Suppressor macrophage (primary cell): ENCODE results near the gene SLC30A3.
"Not testable (repeated sequence)": the region's sequence is repeated elsewhere in the genome, so short reads cannot be mapped to it uniquely, and the experiment has no call there.

Source experiments
- DNase-seq, 4 experiments: peaks; one replicate each; pipeline ENCODE4 v3.0.0-alpha.2; 2020 to 2022
- total RNA-seq, 17 experiments: gene quantifications; one replicate each; lab custom pipeline; 2026; ENCODE audit warnings: mixed read lengths in 6 of 17, inconsistent platforms in 3 of 17; lab: John Stamatoyannopoulos, UW

Gene SLC30A3
- total RNA-seq: 1.5 to 10.9 (median 4.6) reads per million in 17 experiments

- peak; percentile 74 to 90 (median 83) for DNase-seq
Observed at GRCh38 chr2:27262379-27263286, at the start of gene SLC30A3. Gene SLC30A3 (minus strand): TSS chr2:27263047. CDS start chr2:27262906, 141 bp downstream.

DNA sequence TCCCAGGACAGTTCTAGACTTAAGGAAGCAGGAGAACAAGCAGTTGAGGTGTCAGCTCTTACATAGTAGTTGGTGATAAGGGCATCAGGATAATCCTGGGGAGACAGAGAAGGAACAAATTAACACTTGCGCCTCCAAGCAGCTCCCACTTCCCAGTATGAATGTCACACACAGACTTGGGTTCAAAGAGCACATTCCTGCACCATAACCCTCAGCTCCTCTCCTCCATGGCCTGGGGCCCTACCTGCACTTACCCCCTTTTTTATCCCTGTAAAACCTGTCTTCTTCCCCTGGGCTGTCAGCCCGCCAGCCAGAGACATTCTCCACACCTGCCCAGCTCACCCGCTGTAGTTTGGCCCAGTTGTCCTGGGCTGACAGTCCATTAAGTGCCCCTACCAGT, 49.3 kb upstream of the SLC30A3 start:
- no peak for DNase-seq

- no peak for DNase-seq
Observed at GRCh38 chr2:27309651-27310050, 46.8 kb upstream of the SLC30A3 start.

DNA sequence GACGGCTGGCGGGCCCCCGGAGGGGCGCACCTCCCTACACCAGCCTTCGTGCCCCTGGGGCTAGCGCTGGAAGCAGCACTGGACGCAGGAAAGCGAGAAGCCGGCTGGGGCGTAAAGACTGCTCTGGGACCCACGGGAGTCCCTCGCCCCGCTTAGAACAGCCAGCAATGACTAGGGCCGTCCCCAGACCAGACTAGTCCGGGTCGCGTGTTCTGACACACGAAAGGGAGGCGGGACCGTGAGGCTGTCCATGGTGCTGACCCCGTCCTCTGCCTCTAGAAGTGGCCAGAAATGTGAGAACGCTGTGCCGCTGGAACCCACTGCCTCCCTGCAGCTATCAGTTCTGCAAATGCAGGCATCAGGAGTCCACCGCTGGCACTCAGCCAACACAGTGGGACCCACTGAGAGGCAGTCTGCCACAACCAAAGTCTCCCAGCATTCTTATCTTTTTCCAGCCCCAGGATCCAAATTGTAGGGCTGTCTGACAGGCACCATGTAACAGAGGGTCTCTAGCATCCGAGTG, 45.6 kb upstream of the SLC30A3 start, which contains the start of gene UCN:
TSS of gene UCN (minus strand) at position 87 of the 523 bp plus-strand sequence. CDS start 550 bp downstream, outside the sequence.
- DNase-seq: peak in 1 of 4 experiments; percentile 10

GRCh38 chr2:27307545-27308358, 44.9 kb upstream of the SLC30A3 start:
- peak in 1 of 4 experiments; percentile 20 for DNase-seq

- no peak for DNase-seq
Observed at GRCh38 chr2:27307287-27307544, 44.4 kb upstream of the SLC30A3 start.

DNA sequence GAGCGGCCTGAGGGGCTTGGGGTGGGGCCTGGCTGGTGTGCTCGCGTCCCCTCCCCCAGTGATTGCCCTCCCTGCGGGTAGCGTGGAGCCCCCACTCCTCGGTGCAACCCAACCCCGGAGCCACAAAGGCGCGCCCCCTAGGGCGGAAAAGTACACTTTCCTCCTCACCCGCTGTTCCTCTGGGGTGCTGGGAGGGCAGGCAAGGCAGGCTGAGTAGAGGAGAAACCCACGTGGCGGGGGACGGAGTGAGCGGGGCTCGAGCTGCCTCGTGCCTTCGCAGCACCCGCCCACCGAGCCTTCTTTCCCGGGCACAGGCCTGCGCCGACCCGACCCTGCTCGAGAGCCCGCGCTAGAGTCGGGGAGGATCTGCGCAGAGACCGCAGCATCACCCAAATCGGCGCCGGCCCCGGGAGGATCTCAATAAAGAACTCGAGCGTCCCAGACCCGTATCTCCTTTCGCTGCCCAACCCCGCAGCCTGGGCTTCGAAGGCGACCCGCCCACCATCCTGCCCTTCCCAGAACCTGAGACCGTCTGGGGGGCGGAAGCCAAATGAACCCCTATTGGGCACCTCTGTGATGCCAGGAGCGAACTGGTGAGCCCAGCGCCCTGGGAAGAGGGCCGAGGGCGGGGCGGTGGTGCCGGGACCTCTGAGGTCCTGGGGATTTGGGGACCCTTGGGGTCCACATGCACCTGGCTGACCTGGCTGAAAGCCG, 43.9 kb upstream of the SLC30A3 start:
- peak in 2 of 4 experiments; percentile 32 to 55 for DNase-seq

DNA sequence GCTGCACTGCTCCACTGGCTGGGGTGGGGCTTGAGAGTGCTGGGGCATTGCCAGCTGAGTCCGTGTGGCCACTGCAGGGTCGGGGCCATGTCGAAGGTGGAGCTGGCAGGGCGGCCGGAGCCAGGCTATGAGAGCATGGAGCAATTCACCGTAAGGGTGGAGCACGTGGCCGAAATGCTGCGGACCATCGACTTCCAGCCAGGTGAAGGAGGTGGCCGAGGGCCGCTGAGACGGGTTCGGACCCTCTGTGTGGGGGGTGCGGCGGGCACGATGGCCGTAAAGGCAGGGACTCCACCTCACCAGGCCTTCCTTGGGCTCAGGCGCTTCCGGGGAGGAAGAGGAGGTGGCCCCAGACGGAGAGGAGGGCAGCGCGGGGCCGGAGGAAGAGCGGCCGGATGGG, 43.3 kb upstream of the SLC30A3 start:
- DNase-seq: no peak

DNA sequence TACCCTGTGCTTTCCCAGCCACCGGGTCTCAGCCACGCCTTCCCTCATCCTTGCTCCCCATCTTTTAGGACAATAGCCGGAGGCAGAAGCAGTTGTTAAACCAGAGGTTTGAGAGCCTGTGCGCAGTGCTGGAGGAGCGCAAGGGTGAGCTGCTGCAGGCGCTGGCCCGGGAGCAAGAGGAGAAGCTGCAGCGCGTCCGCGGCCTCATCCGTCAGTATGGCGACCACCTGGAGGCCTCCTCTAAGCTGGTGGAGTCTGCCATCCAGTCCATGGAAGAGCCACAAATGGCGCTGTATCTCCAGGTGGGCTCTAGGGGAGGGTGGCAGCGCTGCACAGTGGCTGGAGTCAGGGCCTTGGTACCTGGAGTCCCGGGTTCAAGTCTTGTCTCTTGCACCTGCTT, 42.7 kb upstream of the SLC30A3 start:
- no peak for DNase-seq

- no peak for DNase-seq
Observed at GRCh38 chr2:27304488-27305240, 41.8 kb upstream of the SLC30A3 start.

GRCh38 chr2:27303093-27304025, 40.5 kb upstream of the SLC30A3 start:
- peak; percentile 78 to 92 (median 86) for DNase-seq

DNA sequence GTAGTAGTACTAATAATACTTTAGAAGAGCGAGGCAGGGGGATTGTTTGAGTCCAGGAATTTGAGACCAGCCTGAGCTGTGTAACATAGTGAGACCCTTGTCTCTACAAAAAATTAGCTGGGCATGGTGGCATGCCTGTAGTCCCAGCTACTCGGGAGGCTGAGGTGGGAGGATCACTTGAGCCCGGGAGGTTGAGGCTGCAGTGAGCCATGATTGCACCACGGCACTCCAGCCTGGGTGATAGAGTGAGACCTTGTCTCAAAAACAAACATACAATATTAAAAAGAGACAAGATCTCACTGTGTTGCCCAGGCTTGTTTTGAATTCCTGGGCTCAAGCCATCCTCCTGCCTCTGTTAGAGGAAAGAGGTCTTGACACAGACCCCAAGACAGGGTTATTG, 37.8 kb upstream of the SLC30A3 start:
- not testable (repeated sequence) for DNase-seq

DNA sequence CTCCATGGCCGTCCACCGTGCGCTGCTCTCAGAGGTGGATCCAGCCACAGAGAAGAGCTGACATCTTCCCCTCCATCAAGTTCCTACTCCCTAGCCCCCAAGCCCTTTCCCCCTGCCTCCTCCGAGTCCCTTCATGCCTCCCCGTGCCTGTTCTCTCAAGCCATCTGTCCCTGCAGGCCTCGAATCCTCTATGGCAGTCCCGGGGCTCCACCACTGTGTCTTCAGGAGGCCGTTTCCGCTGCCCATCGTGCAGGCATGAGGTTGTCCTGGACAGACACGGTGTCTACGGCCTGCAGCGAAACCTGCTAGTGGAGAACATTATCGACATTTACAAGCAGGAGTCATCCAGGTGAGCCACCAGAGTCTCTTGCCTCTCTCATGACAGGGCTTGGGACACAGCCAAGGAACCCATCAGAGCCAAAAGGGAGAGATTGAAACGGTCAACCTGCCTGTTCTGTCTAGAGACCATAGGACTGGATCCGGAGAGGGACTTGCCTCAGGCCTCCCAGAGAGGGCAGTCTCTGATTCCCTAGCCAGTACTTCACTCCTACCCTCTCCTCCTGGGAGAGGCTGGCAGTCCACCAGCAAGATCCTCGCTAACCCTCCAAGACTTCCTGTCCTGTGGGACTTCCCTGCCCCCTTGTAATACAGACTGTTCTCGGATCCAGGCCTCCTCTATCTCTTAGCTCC, 35.7 kb upstream of the SLC30A3 start:
- no peak for DNase-seq

DNA sequence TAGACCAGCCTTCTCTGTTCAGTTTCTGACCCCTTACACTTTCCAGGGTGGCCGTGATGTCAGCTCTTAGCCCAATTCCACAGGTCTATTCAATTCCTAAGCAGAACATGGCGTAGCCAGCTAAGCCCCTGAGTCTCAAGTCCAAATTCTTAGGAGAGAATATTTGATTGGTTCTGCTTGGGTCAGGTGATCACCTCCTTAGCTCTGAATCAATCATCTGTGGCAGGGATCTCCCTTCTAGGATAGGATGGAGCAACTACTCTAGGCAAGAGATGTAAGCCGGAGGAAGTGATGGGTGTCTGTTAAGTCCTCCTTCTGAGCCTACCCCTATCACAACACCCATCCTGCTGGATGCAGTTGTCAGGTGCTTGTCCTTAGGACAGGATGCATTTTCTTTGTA, 34.3 kb upstream of the SLC30A3 start:
- DNase-seq: no peak

GRCh38 chr2:27296481-27296880, 33.6 kb upstream of the SLC30A3 start:
- DNase-seq: peak in 2 of 4 experiments; percentile 26 to 30

DNA sequence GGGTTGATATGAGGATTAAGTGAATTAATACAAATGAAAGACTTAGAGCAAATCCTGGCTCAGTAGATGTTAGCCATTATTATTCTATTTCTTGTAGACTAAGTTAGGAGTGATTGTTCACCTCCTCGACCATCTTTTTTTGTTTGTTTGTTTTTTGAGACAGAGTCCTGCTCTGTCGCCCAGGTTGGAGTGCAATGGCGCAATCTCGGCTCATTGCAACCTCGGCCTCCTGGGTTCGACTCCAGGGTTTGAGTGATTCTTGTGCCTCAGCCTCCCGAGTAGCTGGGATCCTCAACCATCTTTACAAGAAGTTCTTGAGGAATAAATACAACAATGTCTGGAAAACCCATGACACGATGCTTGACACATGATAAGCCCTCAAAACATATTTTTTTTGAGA, 32.1 kb upstream of the SLC30A3 start:
- DNase-seq: no peak

GRCh38 chr2:27291865-27292264, 29.0 kb upstream of the SLC30A3 start:
- no peak for DNase-seq

- no peak for DNase-seq
Observed at GRCh38 chr2:27290549-27290948, 27.7 kb upstream of the SLC30A3 start.

DNA sequence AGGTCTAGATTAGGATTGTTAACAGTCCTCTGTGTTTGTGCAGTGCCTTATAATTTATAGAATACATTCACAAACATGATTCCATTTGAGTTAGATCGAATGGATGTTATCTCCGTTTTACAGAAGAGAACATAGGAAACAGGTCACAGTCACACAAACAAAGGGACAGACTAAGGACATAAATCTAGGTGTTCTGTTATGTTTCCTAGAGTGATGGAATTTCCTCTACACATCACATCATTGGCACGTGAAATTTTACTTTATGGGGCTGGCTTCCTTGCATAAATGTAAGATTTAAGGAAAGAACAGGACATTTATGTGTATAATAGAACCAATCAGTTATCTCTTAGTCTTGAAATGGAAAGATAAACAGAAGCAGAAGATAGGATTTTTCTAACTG, 25.8 kb upstream of the SLC30A3 start:
- no peak for DNase-seq

GRCh38 chr2:27285481-27285880, 22.6 kb upstream of the SLC30A3 start:
- DNase-seq: no peak
